ENCODE measurements around the gene CHST4.

The CHST4 gene

GRCh38 chr16:71520550-71520949, 5.7 kb upstream of the CHST4 start:
- Histone ChIP-seq H4K20me1 (ENCODE audit: insufficient read depth, low read length) (no peaks in the 10 kb centered on the region), H3K27me3 (ENCODE audit: insufficient read depth, low read length, poor library complexity) (no peaks in the 10 kb centered on the region), H3K79me2 (ENCODE audit: insufficient read depth, low read length) (no peaks in the 10 kb centered on the region), H3K4me1 (ENCODE audit: insufficient read depth, low read length) (no peaks in the 10 kb centered on the region), H3K4me2 (ENCODE audit: insufficient read depth, low read length) (no peak overlapping the region), H2AFZ (ENCODE audit: low read depth, low read length) (no peak overlapping the region), H3K36me3 (ENCODE audit: insufficient read depth, low read length) (no peaks in the 10 kb centered on the region), H3K4me3 (ENCODE audit: low read depth in 1 of 2, low read length in 2 of 2) (no peak overlapping the region), H3K9me3 (ENCODE audit: insufficient read depth, low read length, severe bottlenecking) (no peaks in the 10 kb centered on the region), H3K9ac (ENCODE audit: low read depth, low read length) (no peak overlapping the region), H3K27ac (ENCODE audit: low read length) (no peak overlapping the region)
- ATAC-seq (ENCODE audit: insufficient read depth, low read depth) (no peak), DNase-seq (no peak)
- TF ChIP-seq EZH2 (IDR thresholded peaks at IDR 0.05; ENCODE audit: borderline replicate concordance, low read depth, low read length, severe bottlenecking) (no peak), CTCF (IDR thresholded peaks at IDR 0.05; ENCODE audit: borderline replicate concordance, extremely low read depth, low read length, poor library complexity, severe bottlenecking) (no peak)

DNA sequence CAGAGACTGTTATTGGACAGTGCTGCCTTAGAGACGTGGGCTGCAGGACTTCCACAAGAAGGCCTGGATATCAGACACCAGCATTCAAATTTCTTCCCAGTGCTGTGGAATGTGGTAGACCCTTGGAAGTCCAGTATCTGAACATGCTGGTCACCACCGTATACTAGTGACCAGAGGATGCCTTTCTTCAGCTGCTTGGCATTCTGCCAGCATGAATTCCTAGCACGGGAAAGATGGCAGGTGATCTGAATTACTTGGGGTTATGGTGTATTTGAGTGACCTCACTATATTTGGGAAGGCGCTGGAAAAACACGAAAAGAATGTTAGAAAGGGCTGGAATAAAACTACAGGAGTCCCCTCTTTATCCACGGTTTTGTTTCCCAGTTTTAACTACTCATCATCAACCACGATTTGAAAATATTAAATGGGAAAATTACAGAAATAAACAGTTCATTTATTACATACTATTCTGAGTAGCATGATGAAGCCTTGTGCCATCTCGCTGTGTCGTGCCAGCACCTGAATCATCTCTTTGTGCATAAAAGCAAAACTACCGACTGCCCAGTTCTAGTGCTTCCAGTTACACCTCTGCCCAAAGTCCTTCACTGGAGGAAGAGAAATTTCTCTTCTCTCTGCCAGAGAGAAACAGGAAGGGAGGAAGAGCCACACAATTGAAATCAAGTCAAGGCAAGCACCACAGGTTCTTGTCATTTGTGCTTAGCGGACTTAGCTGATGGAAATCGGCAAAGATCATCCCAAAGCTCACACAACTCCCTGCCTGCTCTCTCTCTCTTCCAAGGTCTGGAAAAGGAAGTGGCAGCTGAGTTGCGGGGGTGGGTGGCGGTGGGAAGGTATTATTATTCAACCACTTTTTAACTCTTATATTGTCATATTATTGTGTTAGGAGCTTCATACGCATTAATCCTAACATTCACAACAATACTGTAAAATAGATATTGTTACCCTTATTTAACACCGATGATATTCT, 1.4 kb upstream of the CHST4 start:
- H4K20me1 ChIP-seq (ENCODE audit: insufficient read depth, low read length) = no peaks in the 10 kb centered on the region
- no peaks in the 10 kb centered on the region for H3K36me3 ChIP-seq (ENCODE audit: insufficient read depth, low read length)
- no peak overlapping the region for H3K27ac ChIP-seq (ENCODE audit: low read length)
- H2AFZ ChIP-seq (ENCODE audit: low read depth, low read length) = no peak overlapping the region
- H3K9ac ChIP-seq (ENCODE audit: low read depth, low read length) = no peak overlapping the region
- no peak for TF ChIP-seq CTCF (IDR thresholded peaks at IDR 0.05; ENCODE audit: borderline replicate concordance, extremely low read depth, low read length, poor library complexity, severe bottlenecking)
- TF ChIP-seq EZH2 (IDR thresholded peaks at IDR 0.05; ENCODE audit: borderline replicate concordance, low read depth, low read length, severe bottlenecking) = no peak
- H3K79me2 ChIP-seq (ENCODE audit: insufficient read depth, low read length) = no peaks in the 10 kb centered on the region
- DNase-seq = no peak
- H3K4me1 ChIP-seq (ENCODE audit: insufficient read depth, low read length) = no peaks in the 10 kb centered on the region
- no peak overlapping the region for H3K4me3 ChIP-seq (ENCODE audit: low read depth in 1 of 2, low read length in 2 of 2)
- no peak overlapping the region for H3K4me2 ChIP-seq (ENCODE audit: insufficient read depth, low read length)
- no peaks in the 10 kb centered on the region for H3K9me3 ChIP-seq (ENCODE audit: insufficient read depth, low read length, severe bottlenecking)
- ATAC-seq (ENCODE audit: insufficient read depth, low read depth) = no peak
- H3K27me3 ChIP-seq (ENCODE audit: insufficient read depth, low read length, poor library complexity) = peaks cover 4% of the 10 kb centered on the region

DNA sequence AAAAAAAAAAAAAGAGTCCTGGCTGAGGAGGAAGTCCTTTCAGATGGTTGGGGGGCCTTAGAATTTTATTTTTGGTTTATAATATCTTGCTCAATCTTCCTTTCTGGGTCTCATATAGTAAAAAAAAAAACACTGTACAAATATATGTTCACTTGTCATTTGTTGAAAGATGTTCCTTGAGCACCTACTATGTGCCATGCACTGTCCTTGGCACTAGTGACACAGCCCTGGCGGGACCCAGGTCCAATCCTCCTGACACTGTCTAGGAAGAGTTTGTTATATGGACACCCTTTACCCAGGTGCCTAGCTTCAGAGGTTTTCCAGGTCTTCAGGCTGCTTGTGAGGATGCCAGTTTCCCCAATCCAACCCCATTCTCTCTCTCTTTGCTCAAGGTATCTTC, 2.0 kb downstream of the CHST4 start:
- DNase-seq (no peak), ATAC-seq (ENCODE audit: insufficient read depth, low read depth) (no peak)
- Histone ChIP-seq H4K20me1 (ENCODE audit: insufficient read depth, low read length) (no peaks in the 10 kb centered on the region), H3K4me2 (ENCODE audit: insufficient read depth, low read length) (no peak overlapping the region), H3K27ac (ENCODE audit: low read length) (no peak overlapping the region), H3K4me3 (ENCODE audit: low read depth in 1 of 2, low read length in 2 of 2) (no peak overlapping the region), H3K9ac (ENCODE audit: low read depth, low read length) (no peak overlapping the region), H3K9me3 (ENCODE audit: insufficient read depth, low read length, severe bottlenecking) (no peaks in the 10 kb centered on the region), H3K4me1 (ENCODE audit: insufficient read depth, low read length) (no peaks in the 10 kb centered on the region), H3K27me3 (ENCODE audit: insufficient read depth, low read length, poor library complexity) (peaks cover 4% of the 10 kb centered on the region), H3K79me2 (ENCODE audit: insufficient read depth, low read length) (no peaks in the 10 kb centered on the region), H2AFZ (ENCODE audit: low read depth, low read length) (no peak overlapping the region), H3K36me3 (ENCODE audit: insufficient read depth, low read length) (no peaks in the 10 kb centered on the region)
- TF ChIP-seq CTCF (IDR thresholded peaks at IDR 0.05; ENCODE audit: borderline replicate concordance, extremely low read depth, low read length, poor library complexity, severe bottlenecking) (no peak), EZH2 (IDR thresholded peaks at IDR 0.05; ENCODE audit: borderline replicate concordance, low read depth, low read length, severe bottlenecking) (no peak)
